GM12892 (cell line): ENCODE results near the gene CEP104.

ENCODE experiments used
- POLR2A ChIP-seq: IDR thresholded peaks from 2 replicates; pipeline ENCODE4 v1.6.1; 2011; ENCODE audit warnings: low read depth, low read length, control low read depth
- POLR2AphosphoS5 ChIP-seq: IDR thresholded peaks from 2 replicates; pipeline ENCODE4 v1.6.1; 2011; ENCODE audit warnings: low read depth, low read length, control low read depth
- TAF1 ChIP-seq: IDR thresholded peaks from 2 replicates; pipeline ENCODE4 v1.6.1; 2011; ENCODE audit warnings: low read depth, mild to moderate bottlenecking, control low read depth, low read length, borderline replicate concordance

GRCh38 chr1:3881193-3881480 is 24.1 kb upstream of the CEP104 start:
- TF ChIP-seq POLR2A (no peak), POLR2AphosphoS5 (no peak), TAF1 (no peak)
